T-cell (primary cell): ENCODE data around the gene KDM4E. TPM values are rescaled to one million over a fixed set of nuclear protein-coding genes. Genes with fewer than 3 reads are reported as not detected.
"Not testable (repeated sequence)": the region's sequence is repeated elsewhere in the genome, so short reads cannot be mapped to it uniquely, and the experiment has no call there.

Experiments
- ATAC-seq, 4 experiments: fragments of 200-7000 bp in 3 of 4; fragments of 150-1000 bp in 1 of 4; cut with Tn5 transposase; replicated peaks in 1 of 4; 1 replicate in 3 of 4; 2 replicates in 1 of 4; pipeline ENCODE4 v1.10.0; 2021; ENCODE audit warnings: moderate library complexity in 3 of 4, mild to moderate bottlenecking in 2 of 4, moderate number of reproducible peaks in 1 of 4
- CTCF ChIA-PET, 2 donors: fragments of 300-600 bp; sonication (Branson Sonifier 250); formaldehyde crosslinking; loops; one replicate each; lab custom pipeline; 2022; ENCODE audit warnings: antibody characterized with exemption in 2 of 2; lab: Charles Lee
- POLR2A ChIA-PET, 2 donors: fragments of 300-600 bp; sonication (Branson Sonifier 250); formaldehyde crosslinking; loops; one replicate each; lab custom pipeline; 2022; ENCODE audit warnings: antibody characterized with exemption in 2 of 2; lab: Charles Lee
- DNase-seq, 35 experiments: peaks; one replicate each; pipeline versions ENCODE4 v3.0.0 to v3.0.0-alpha.2; 2013 to 2023
- H3K27ac ChIP-seq: one replicate; pipeline ENCODE4 v1.5.1; 2013; ENCODE audit warnings: low read length
- H3K27me3 ChIP-seq, 2 experiments: replicated peaks in 1 of 2; 1 replicate in 1 of 2; 2 replicates in 1 of 2; pipeline versions ENCODE4 v1.6.1 to v1.7.0; 2013; ENCODE audit warnings: low read length in 1 of 2, mixed read lengths in 1 of 2; ENCODE audit not compliant: control insufficient read depth in 2 of 2, insufficient read depth in 2 of 2; ENCODE audit errors: extremely low read depth in 1 of 2
- H3K36me3 ChIP-seq, 2 donors: 1 replicate in 1 of 2; 2 replicates in 1 of 2; pipeline versions ENCODE4 v1.6.1 to v1.7.0; 2013; ENCODE audit warnings: low read length in 1 of 2; ENCODE audit not compliant: control insufficient read depth in 2 of 2, insufficient read depth in 1 of 2; ENCODE audit errors: extremely low read depth in 1 of 2
- H3K4me1 ChIP-seq, 2 experiments: 1 replicate in 1 of 2; 2 replicates in 1 of 2; pipeline versions ENCODE4 v1.6.1 to v1.7.0; 2013; ENCODE audit warnings: low read length in 2 of 2, mixed read lengths in 1 of 2; ENCODE audit not compliant: insufficient read depth in 2 of 2, control insufficient read depth in 1 of 2; ENCODE audit errors: extremely low read depth in 1 of 2
- H3K4me3 ChIP-seq, 2 donors: 1 replicate in 1 of 2; 2 replicates in 1 of 2; pipeline versions ENCODE4 v1.5.1 to v1.7.0; 2013; ENCODE audit warnings: mild to moderate bottlenecking in 2 of 2, low read length in 1 of 2, moderate library complexity in 1 of 2; ENCODE audit not compliant: control insufficient read depth in 1 of 2; ENCODE audit errors: extremely low read depth in 1 of 2
- H3K9me3 ChIP-seq: 2 replicates; pipeline ENCODE4 v1.7.0; 2013
- H3K27ac Mint-ChIP-seq, 2 donors: one replicate each; pipeline ENCODE4 v1.8.0; 2020 to 2021; ENCODE audit warnings: mild to moderate bottlenecking in 2 of 2, mixed read lengths in 2 of 2
- H3K27me3 Mint-ChIP-seq, 2 donors: one replicate each; pipeline ENCODE4 v1.8.0; 2021 to 2022; ENCODE audit warnings: mixed read lengths in 2 of 2
- H3K36me3 Mint-ChIP-seq: one replicate; pipeline ENCODE4 v1.8.0; 2021; ENCODE audit warnings: mixed read lengths
- H3K4me1 Mint-ChIP-seq, 3 donors: one replicate each; pipeline ENCODE4 v1.8.0; 2020 to 2022; ENCODE audit warnings: mixed read lengths in 3 of 3, mild to moderate bottlenecking in 1 of 3
- H3K4me3 Mint-ChIP-seq, 3 donors: one replicate each; pipeline ENCODE4 v1.8.0; 2020 to 2022; ENCODE audit warnings: mild to moderate bottlenecking in 3 of 3, mixed read lengths in 3 of 3, moderate library complexity in 3 of 3
- H3K9me3 Mint-ChIP-seq, 3 donors: one replicate each; pipeline ENCODE4 v1.8.0; 2020 to 2022; ENCODE audit warnings: mixed read lengths in 3 of 3
- WGBS: methylation state at CpG from one replicate; pipeline ENCODE4 v1.1.5; 2013; ENCODE audit warnings: missing lambda C conversion rate; ENCODE audit not compliant: insufficient coverage; 5-methylcytosine and 5-hydroxymethylcytosine counted together
- total RNA-seq, 35 experiments: library from RNA in 6 of 35; stranded (reverse) in 6 of 35; fragments of 120-200 nt in 1 of 35; gene quantifications; one replicate each; pipeline versions ENCODE4 v1.2.1 to v1.2.4 and lab custom pipeline; 2013 to 2026

The KDM4E gene
- total RNA-seq, 5 donors from 2014 or later (not counting 1 experiment from before 2014, with no cell fraction given): not detected

DNA sequence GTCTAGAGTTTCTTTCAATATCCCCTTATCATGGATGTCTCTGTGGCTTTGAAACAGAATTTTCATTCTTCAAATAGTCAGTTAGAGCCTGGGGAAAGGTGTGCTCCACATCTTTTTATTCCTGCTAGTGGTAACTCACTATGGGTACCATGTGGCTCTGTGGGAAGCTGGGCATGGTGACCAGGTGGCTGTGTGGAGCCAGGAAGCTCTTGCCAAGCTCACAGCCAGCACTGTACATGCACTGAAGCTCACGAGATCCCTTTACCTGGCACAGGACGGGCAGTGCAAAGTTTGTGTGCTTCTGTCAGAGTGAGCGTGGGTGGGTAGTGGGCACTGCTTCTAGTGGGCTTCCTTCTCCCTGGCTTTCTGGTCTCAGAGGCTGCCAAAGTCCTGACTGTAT, 17.8 kb downstream of the KDM4E start:
- no peak overlapping the region for H3K27ac ChIP-seq
- 74% methylated on average over 3 of the region's 3 CpGs for WGBS
- no peak overlapping the region for H3K4me3 Mint-ChIP-seq

DNA sequence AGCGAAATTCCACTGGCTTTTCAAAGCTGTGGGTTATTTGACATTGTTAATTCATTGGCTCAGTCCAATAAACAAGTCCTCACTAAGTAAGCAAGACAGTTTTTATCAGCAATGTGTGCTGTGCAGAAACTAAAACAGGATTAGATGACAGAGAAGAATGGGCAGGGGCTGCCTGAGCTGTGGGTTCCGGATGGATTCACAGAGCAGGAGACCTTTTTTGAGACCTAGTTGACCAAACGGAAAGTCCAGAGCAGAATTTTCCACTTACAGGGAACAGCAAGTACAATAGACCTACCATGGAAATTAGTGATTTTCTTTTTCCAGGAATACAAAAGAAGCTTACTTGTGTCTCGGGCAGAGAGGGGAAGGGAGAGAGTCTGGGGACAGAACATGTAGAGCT, 19.0 kb downstream of the KDM4E start:
- H3K27ac Mint-ChIP-seq: no peak overlapping the region

More for the DNA sequence above, 17.8 kb downstream of the KDM4E start:
- Mint-ChIP-seq H3K36me3 (no peaks in the 10 kb centered on the region), H3K27ac (no peak overlapping the region), H3K27me3 (peaks cover 38 to 41% of the 10 kb centered on the region in 2 donors), H3K9me3 (no peaks in the 10 kb centered on the region), H3K4me1 (peaks cover 0 to 3% (median 0%) of the 10 kb centered on the region in 3 donors)
- ChIA-PET POLR2A (no interaction called here), CTCF (no interaction called here)
- H3K9me3 ChIP-seq: no peaks in the 10 kb centered on the region
- no peaks in the 10 kb centered on the region for H3K4me1 ChIP-seq
- peaks cover 0 to 27% of the 10 kb centered on the region in 2 experiments for H3K27me3 ChIP-seq
- DNase-seq (no peak), ATAC-seq (no peak)
- no peak overlapping the region for H3K4me3 ChIP-seq
- H3K36me3 ChIP-seq: no peaks in the 10 kb centered on the region

DNA sequence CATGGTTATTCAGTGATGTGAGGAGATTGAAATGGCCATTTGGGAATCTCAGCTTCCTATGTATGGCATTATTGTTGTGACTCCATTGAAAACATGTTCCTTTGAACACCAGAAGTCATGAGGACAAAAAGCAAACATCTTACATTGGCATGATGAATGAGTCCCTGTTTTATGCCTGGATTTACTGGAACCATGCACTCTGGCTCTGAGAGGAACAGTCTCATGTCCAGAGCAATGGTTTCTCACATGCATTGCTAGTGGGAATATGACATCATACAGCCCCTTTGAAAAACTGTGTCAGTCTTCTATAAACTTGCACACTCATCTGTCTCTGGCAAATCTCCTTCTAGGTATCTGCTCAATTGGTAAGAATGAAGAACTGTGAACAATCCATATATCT, 20.8 kb downstream of the KDM4E start:
- H3K36me3 ChIP-seq: no peaks in the 10 kb centered on the region
- no peak overlapping the region for H3K4me3 ChIP-seq
- no peak overlapping the region for H3K27ac ChIP-seq
- peaks cover 0 to 32% of the 10 kb centered on the region in 2 experiments for H3K27me3 ChIP-seq
- no peak for ATAC-seq
- DNase-seq: no peak
- Mint-ChIP-seq H3K9me3 (no peaks in the 10 kb centered on the region), H3K27ac (no peak overlapping the region), H3K4me1 (no peaks in the 10 kb centered on the region), H3K27me3 (peaks cover 38 to 44% of the 10 kb centered on the region in 2 donors), H3K4me3 (no peak overlapping the region), H3K36me3 (no peaks in the 10 kb centered on the region)
- no peaks in the 10 kb centered on the region for H3K4me1 ChIP-seq
- ChIA-PET POLR2A (no interaction called here), CTCF (no interaction called here)
- H3K9me3 ChIP-seq: no peaks in the 10 kb centered on the region

More for the DNA sequence above, 19.0 kb downstream of the KDM4E start:
- H3K4me3 ChIP-seq: no peak overlapping the region
- DNase-seq (no peak), ATAC-seq (no peak)
- H3K4me3 Mint-ChIP-seq: no peak overlapping the region
- no peak overlapping the region for H3K27ac ChIP-seq
- ChIA-PET CTCF (no interaction called here), POLR2A (no interaction called here)
- no peaks in the 10 kb centered on the region for H3K36me3 ChIP-seq
- WGBS: 69% methylated on average over 3 of the region's 4 CpGs
- H3K4me1 Mint-ChIP-seq: no peaks in the 10 kb centered on the region
- H3K4me1 ChIP-seq: no peaks in the 10 kb centered on the region
- peaks cover 0 to 25% of the 10 kb centered on the region in 2 experiments for H3K27me3 ChIP-seq
- no peaks in the 10 kb centered on the region for H3K9me3 ChIP-seq
- no peaks in the 10 kb centered on the region for H3K36me3 Mint-ChIP-seq
- H3K9me3 Mint-ChIP-seq: no peaks in the 10 kb centered on the region
- H3K27me3 Mint-ChIP-seq: peaks cover 36 to 38% of the 10 kb centered on the region in 2 donors

DNA sequence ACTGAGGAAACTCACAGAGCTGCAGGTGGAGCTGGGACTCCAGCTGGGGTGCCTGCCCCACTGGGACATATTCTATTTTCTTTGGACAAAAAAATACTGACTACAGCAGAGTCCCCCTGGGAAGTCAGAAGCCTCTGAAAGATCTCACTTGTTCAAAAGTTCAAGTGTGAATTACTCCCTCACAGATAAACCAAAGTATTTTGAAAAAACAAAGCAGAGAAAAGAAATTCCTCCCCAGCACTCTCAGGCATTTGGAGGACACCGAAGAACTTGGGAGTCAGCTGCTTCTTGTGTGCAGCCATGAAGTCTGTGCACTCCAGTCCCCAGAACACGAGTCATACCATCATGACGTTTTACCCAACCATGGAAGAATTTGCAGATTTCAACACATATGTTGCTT, 24.1 kb downstream of the KDM4E start, which contains the start of gene KDM4F:
KDM4F (plus strand) TSS at position 301 of the 400 bp plus-strand sequence.
- H3K4me1 Mint-ChIP-seq, H3K36me3 Mint-ChIP-seq, H3K27ac ChIP-seq, H3K36me3 ChIP-seq, CTCF ChIA-PET, H3K4me1 ChIP-seq, H3K9me3 Mint-ChIP-seq, H3K9me3 ChIP-seq, POLR2A ChIA-PET, H3K27ac Mint-ChIP-seq, H3K4me3 Mint-ChIP-seq, ATAC-seq, H3K4me3 ChIP-seq, DNase-seq: not testable (repeated sequence)
- peaks cover 37 to 52% of the 10 kb centered on the region in 2 donors for H3K27me3 Mint-ChIP-seq
- peaks cover 0 to 25% of the 10 kb centered on the region in 2 experiments for H3K27me3 ChIP-seq
- no CpG with 5 or more reads among the region's 3 CpGs for WGBS

DNA sequence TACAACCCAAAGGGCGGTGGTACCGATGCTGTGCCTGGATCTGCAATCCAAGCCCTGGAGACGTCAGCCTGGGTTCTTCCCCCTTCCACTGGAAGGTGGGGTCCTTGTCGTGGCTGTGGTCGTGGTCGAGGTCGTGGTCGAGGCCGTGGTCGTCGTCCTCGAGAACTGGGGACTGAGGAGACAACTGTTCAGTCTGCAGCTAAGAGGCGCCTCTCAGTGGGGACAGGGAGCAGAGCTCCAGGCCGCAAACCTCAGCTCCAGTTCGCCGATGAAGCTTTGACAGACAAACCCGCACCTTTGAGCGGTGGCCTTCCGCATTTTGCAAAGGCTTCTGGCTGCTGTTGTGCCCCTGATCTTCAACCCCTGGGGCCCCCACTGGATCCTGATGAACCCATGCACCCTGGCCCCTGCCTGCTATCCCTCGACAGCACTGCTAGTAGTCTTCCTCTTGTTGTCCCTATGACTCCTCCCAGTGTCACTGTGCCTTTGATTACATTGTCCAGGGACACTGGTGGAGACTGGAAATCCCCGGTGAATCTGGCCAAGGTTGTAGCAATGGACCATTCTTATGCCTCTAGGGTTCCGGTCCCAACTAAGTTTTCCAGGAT, 25.6 kb downstream of the KDM4E start:
- Histone ChIP-seq H3K4me1 (no peaks in the 10 kb centered on the region), H3K4me3 (no peak overlapping the region), H3K27me3 (peaks cover 0 to 21% of the 10 kb centered on the region in 2 experiments), H3K27ac (no peak overlapping the region), H3K36me3 (no peaks in the 10 kb centered on the region), H3K9me3 (no peaks in the 10 kb centered on the region)
- Mint-ChIP-seq H3K4me1 (no peaks in the 10 kb centered on the region), H3K9me3 (no peaks in the 10 kb centered on the region), H3K36me3 (no peaks in the 10 kb centered on the region), H3K27ac (no peak overlapping the region), H3K4me3 (no peak overlapping the region), H3K27me3 (peaks cover 41 to 50% of the 10 kb centered on the region in 2 donors)
- 72% methylated on average over 22 of the region's 22 CpGs for WGBS
- ATAC-seq (no peak), DNase-seq (no peak)
- ChIA-PET CTCF (no interaction called here), POLR2A (interaction anchor here in 1 of 2 donors (0.5 kb wide), 1 partner anchor 691 kb away, joined by 3 read pairs; no protein-coding TSS in a partner anchor)

DNA sequence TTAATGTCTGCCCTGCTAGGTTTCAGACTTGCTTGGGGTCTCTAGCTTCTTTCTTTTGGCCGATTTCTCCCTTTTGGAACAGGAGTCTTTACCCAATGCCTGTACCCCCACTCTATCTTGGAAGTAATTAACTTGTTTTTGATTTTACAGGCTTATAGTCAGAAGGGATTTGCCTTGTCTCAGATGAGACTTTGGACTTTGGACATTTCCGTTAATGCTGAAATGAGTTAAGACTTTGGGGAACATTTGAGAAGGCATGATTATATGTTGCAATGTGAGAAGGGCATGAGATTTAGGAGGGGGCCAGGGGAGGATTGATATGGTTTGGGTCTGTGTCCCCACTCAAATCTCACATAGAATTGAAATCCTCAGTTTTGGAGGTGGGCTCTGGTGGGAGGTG, 29.3 kb downstream of the KDM4E start:
- DNase-seq: no peak
- CTCF ChIA-PET: no interaction called here
- 100% methylated on average over 1 of the region's 2 CpGs for WGBS

More for the DNA sequence above, 29.3 kb downstream of the KDM4E start:
- POLR2A ChIA-PET: no interaction called here
- ATAC-seq: no peak
- Mint-ChIP-seq H3K27me3 (peaks cover 44 to 52% of the 10 kb centered on the region in 2 donors), H3K4me1 (no peaks in the 10 kb centered on the region), H3K4me3 (no peak overlapping the region), H3K27ac (no peak overlapping the region), H3K9me3 (no peaks in the 10 kb centered on the region), H3K36me3 (no peaks in the 10 kb centered on the region)
- no peaks in the 10 kb centered on the region for H3K9me3 ChIP-seq
- H3K4me3 ChIP-seq: no peak overlapping the region
- no peaks in the 10 kb centered on the region for H3K4me1 ChIP-seq
- H3K36me3 ChIP-seq: no peaks in the 10 kb centered on the region
- peaks cover 0 to 29% of the 10 kb centered on the region in 2 experiments for H3K27me3 ChIP-seq
- no peak overlapping the region for H3K27ac ChIP-seq
